Activated gamma-delta T cell treated with Interleukin-2 at 50 U/mL for 16 hours (primary cell): ENCODE data around the gene SKIC8.
A peak's percentile ranks its signal among the peaks of the same experiment; 100 is the strongest.
"Not testable (repeated sequence)": the region's sequence is repeated elsewhere in the genome, so short reads cannot be mapped to it uniquely, and the experiment has no call there.

Experiments
- DNase-seq: peaks from one replicate; pipeline ENCODE4 v3.0.0-alpha.2; 2020

SKIC8 gene

DNA sequence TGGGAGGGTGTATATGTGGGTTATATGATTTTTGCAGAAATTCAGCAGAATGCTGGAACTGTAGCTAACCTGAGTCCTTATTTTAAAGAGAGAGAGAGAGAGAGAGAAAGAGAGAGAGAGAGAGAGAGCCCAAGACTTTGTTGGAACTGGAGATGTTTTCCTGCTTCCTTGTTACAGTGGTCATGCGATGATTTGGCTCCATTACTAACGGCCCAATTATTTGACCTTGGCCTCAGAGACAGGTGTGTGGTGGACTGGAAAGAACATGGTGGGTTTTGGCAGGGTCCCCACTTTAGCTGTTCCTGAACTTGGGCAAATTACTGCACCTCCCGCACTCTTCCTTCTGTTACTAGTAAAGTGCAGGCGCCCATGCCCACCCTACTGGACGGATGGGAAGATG is 50.3 kb downstream of the SKIC8 start:
- no peak for DNase-seq

DNA sequence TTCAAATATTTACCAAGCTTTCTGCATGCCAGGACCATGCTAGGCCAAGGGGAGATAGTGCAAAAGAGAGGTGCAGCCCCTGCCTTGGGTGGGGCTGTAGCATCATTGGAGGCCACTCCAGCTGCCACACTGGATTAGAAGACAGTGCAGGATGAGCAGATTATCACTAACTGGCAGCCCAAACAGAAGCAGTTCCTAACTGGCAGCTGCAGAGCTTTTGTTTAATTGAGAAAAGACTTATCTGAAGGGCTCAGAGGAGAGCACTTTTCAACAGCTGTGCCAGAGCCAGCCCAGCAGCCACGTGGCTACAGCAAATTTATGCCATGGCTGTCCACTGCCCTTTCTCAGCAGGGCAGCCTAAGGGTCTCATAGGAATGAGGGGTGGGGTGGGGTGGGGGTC is 51.5 kb downstream of the SKIC8 start:
- no peak for DNase-seq

DNA sequence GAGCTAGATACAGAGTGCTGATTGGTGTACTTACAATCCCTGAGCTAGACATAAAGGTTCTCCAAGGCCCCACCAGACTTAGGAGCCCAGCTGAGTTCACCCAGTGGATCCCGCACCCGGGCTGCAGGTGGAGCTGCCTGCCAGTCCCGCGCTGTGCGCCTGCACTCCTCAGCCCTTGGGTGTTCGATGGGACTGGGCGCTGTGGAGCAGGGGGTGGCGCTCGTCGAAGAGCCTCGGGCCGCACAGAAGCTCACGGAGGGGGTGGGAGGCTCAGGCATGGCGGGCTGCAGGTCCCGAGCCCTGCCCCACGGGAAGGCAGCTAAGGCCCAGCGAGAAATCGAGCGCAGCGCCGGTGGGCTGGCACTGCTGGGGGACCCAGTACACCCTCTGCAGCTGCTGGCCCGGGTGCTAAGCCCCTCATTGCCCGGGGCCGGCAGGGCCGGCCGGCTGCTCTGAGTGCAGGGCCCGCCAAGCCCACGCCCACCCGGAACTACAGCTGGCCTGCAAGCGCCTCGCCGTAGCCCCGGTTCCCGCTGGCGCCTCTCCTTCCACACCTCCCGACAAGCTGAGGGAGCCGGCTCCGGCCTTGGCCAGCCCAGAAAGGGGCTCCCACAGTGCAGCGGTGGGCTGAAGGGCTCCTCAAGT is 53.3 kb downstream of the SKIC8 start:
- not testable (repeated sequence) for DNase-seq

DNA sequence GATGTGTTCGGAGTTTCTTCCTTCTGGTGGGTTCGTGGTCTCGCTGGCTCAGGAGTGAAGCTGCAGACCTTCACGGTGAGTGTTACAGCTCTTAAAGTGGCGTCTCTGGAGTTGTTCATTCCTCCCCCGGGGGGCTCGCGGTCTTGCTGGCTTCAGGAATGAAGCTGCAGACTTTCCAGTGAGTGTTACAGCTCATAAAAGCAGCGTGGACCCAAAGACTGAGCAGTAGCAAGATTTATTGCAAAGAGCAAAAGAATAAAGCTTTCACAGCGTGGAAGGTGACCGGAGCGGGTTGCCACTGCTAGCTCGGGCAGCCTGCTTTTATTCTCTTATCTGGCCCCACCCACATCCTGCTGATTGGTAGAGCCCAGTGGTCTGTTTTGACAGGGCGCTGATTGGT is 54.0 kb downstream of the SKIC8 start:
- not testable (repeated sequence) for DNase-seq

DNA sequence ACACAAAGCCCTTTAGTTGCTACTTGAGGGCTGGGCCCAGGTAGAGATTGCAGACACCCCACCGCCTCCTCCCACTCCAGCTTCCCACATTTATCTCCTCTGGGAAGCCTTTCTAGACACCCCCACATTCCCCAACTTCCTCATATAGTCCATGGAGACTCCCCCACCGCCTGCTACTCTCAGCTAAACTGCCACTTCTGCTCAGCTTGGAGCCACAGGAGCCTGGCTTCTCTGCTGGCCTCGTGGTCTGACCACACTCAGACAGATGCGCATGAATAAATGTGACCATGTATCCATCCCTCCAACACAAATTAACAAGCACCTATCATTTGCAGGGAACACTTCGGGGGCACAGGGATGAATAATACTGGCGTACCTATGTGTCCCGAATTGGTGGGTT is 54.5 kb downstream of the SKIC8 start:
- DNase-seq = no peak

DNA sequence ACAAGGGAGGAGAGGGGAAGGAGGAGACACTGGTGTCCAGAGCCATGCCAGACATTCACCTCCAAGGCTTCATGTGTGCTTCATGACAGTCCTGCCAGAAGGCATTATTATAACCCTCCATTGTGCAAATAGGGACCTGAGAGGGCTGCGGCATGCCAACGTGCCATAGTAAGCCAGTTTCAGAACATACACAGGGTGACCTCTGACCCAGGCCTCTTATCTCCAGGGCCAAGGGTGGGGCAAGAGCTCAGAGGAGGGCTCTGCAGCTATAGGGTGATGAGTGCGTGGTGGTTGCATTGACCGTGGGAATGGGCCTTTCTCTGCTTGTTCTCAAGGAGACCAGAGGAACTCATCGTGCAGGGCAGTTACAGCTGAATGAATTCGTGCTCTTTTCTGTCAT is 55.3 kb downstream of the SKIC8 start:
- DNase-seq = no peak

DNA sequence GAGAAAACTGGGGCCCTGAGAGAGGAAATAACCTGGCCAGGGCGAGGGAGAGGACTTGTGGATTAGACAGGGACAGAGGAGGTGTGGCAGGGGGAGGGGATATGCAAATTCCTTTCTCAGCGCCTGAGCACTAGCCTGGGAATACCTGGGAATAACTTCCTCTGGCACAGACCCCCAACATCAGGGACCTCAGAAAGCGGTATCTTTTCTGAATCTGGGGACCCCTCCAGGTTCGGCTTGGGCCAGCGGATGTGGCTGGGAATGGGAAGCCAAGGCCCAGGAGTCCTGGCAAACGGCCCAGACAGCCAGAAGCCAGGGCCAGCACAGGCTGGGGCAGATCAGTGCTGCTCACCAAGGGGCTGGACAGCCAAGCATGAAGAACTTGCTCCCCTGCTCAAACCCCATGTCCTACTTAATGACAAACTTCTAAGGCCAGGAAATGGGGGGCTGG is 55.9 kb downstream of the SKIC8 start:
- DNase-seq = no peak

DNA sequence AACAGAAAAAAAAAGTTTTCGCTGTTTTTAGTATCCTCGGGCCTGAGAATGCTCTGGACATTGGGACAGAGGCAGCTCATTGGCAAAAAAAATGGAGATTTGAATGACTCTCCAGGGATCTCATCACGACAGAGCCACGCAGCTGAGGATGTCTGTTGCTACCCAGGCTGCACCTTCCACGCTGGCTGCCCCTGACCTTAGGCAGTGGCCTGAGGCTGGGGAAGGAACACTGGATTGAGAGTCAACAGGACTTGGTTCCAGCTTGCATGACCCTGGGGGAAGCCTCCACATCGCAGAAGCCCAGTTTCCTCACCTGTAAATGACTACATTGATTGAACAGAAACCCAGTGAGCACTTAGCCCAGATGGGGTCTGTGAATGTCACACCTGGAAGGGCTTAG is 56.4 kb downstream of the SKIC8 start:
- no peak for DNase-seq

DNA sequence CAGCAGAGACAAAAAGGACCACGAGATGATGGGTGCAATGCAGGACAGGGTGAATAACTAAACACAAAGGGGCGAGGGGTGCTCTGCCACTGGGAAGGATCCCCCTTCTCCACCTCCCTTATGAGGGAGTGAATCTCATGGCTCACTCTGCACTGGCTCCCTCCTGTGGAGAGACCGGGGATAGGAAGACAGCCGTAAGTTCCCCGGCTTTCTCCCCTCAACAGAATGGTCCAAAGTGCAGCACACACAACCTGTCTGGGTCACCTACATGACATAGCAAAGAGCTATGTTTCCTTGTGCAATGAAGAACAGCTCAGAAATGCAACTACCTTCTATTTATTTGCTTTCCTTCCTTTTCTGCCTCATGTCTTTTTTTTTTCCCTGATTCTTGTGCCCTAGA is 57.3 kb downstream of the SKIC8 start:
- no peak for DNase-seq

DNA sequence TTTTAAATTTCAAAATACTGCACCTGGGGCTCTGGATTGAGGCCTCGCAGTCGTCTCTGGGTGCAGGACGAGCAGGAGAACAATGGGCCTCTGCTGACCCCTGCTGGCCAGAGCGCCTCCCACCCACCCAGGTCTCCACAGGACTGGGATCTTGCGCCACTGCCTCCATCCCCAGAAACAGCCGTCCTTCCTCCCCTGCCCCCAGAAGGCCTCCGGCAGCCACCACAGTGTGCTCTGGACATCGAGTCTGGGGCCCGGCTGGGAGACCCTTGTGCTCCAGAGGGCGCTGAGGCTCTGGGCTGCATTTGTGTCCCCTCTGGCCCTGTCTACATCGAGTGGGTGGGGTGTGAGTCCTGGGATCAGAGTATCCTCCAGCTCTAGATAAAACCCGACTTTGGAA is 58.4 kb downstream of the SKIC8 start:
- peak; percentile 82 for DNase-seq

DNA sequence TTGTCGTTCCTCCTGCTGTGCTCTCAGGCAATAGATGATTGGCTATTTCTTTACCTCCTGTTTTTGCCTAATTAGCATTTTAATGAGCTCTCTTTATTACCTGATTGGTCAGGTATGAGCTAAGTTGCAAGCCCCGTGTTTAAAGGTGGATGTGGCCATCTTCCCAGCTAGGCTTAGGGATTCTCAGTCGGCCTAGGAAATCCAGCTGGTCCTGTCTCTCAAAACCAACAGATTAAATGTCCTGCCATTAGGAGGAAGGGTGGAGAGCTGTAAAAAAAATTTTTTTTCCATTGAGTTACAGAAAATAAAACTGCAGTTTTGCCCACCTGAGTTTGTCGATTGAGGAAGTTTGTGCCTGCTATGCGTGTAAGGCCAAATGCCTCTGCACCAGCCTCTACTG is 59.6 kb downstream of the SKIC8 start:
- no peak for DNase-seq

DNA sequence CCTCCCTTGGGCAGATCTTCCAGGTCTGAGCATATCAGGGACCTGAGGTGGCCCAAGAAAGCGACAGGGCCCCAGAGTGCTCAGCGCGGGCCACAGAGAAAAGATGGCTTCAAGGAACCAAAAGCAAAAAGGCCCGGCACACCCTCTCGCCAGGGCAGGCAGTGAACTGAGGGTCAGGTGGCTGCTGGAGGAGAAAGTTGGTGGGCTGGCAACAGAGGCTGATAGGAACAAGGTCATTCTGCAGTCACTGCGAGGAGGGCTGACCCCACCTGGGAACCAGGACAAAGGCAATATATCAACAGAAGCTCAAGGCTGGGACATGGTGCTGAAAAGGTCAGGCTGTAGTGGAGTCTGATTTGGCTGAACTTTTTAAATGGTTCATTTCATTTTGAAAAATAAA is 62.3 kb downstream of the SKIC8 start:
- DNase-seq = no peak

DNA sequence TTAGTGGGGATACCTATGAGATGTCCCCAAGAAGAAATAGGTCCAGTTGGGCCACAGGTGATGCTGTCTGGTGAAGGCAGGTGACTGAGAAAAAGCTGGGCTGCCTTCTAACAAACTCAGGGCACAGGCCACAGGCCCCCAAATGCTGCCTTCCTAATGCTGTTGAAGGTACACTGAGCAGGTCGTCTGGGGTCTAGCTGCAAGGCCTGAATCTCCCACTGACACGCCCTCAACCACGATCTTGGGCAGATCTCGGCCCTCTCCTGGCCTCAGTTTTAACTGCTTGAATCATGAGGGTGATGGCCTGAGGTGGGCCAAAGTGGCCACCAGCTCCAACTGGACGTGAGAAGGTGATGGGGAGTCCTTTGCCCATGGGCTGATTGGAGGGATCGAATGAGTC is 62.9 kb downstream of the SKIC8 start:
- DNase-seq = no peak

DNA sequence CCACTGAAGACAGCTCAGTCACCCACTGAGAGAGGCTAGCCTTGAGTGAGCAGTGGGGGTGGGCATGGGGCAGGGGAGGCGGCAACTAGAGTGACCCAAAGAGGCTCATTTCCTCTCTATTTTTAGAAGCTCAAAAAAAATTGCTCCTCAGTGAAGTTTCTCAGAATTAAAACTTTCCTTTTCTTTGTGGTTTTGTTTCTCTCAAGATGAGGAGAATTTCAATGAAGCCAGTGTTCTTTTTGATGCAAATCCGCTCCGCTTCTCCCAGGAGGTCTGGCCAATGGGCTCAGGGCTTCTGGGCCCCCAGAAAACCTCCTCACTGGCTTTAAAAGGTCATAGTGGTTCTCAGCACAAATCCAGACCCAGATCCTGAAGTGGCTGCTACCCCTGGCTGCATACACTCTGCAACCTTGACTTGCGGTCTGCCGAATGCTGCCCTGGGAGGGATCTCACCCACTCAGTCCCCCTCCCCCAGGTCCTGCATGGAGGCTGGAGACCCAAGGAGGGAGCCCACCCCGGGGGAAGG is 64.8 kb downstream of the SKIC8 start, which contains the start of gene ACSBG1:
TSS of gene ACSBG1 (minus strand) at position 51 of the 526 bp plus-strand sequence. CDS start 64 bp downstream, outside the sequence.
- no peak for DNase-seq

DNA sequence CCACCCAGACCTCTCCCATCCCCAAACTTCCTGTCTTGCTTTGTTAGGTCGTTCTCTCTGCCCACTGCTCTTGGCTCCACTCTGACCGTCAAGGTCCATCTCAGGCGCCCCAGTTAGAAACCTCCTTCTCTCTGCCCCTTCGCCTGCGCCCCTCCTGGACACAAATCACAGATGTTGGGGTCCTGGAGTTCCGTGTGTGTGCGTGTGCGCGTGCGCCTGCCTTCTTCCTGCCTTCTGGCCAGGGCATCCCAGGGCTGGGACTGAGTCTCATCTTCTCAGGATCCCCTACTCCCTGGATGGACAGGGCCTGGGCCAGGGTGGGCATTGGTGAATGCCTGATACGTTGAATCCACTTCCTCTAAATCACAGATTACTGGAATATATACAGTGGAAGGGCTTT is 65.9 kb downstream of the SKIC8 start:
- no peak for DNase-seq
